ENCODE measurements around the gene CCSAP. TPM values are rescaled to one million over a fixed set of nuclear protein-coding genes. Genes with fewer than 3 reads are reported as not detected.
"Not testable (repeated sequence)": the region's sequence is repeated elsewhere in the genome, so short reads cannot be mapped to it uniquely, and the experiment has no call there.

CCSAP gene
- polyA plus RNA-seq, 3 donors: 0.79 to 2.6 (median 0.98) TPM

- H3K27ac ChIP-seq (ENCODE audit: low read depth, low read length): no peak overlapping the region
- 79 to 85% (median 84%) methylated on average over 3 of the region's 3 CpGs for WGBS, 3 donors
Observed at GRCh38 chr1:229336345-229336744, 6.5 kb downstream of the CCSAP start.

DNA sequence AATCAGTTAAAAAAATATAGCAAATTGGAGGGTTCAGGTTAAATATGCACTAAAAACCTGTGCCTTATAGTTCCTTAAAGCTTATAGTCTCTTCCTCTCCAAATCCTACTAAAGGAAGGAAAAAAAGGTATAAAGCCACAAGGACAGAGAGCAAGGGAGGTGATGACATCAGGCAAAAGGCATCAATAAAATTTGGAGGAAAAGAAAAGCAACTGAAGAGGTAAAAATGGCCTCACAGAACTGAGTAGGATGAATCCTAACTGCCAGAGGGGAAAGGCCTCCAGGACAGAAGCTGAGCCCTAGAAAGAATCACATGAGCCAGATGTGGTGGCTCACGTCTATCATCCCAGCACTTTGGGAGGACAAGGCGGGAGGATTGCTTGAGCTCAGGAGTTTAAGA, 8.1 kb downstream of the CCSAP start:
- 94 to 100% (median 100%) methylated on average over 2 of the region's 2 CpGs for WGBS, 3 donors
- H3K27ac ChIP-seq (ENCODE audit: low read depth, low read length): no peak overlapping the region

- 69 to 99% (median 97%) methylated on average over 2 of the region's 2 CpGs for WGBS, 3 donors
- no peak overlapping the region for H3K27ac ChIP-seq (ENCODE audit: low read depth, low read length)
Observed at GRCh38 chr1:229334269-229334668, 8.6 kb downstream of the CCSAP start.

- 77 to 88% (median 82%) methylated on average over 7 of the region's 7 CpGs for WGBS, 3 donors
Observed at GRCh38 chr1:229328598-229329362, 14.1 kb downstream of the CCSAP start.

GRCh38 chr1:229327765-229328164, 15.1 kb downstream of the CCSAP start:
- 83 to 93% (median 83%) methylated on average over 6 of the region's 6 CpGs for WGBS, 3 donors
- not testable (repeated sequence) for H3K27ac ChIP-seq (ENCODE audit: low read depth, low read length)

More at GRCh38 chr1:229328598-229329362, 14.1 kb downstream of the CCSAP start:
- no peak overlapping the region for H3K27ac ChIP-seq (ENCODE audit: low read depth, low read length)

DNA sequence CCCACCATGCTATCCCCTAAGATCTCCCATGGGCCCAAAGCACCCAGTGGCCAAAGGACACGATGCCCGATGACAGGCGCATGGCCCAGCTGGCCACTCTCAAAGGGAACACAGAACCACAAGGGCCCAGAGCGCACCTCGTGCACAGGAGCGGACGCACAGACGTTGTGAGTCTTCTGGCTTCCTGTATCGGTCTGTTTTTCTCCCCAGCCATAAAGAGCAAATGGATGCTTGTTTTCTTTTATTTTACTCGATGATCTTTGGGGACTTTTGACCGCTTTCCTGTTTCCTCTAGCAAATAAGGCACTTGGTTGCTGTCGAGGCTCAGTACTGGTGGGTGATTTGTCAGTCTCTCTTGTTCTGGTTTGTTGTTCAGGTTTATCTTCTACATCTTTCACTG, 16.2 kb downstream of the CCSAP start:
- 92 to 97% (median 94%) methylated on average over 12 of the region's 12 CpGs for WGBS, 3 donors
- no peak overlapping the region for H3K27ac ChIP-seq (ENCODE audit: low read depth, low read length)

DNA sequence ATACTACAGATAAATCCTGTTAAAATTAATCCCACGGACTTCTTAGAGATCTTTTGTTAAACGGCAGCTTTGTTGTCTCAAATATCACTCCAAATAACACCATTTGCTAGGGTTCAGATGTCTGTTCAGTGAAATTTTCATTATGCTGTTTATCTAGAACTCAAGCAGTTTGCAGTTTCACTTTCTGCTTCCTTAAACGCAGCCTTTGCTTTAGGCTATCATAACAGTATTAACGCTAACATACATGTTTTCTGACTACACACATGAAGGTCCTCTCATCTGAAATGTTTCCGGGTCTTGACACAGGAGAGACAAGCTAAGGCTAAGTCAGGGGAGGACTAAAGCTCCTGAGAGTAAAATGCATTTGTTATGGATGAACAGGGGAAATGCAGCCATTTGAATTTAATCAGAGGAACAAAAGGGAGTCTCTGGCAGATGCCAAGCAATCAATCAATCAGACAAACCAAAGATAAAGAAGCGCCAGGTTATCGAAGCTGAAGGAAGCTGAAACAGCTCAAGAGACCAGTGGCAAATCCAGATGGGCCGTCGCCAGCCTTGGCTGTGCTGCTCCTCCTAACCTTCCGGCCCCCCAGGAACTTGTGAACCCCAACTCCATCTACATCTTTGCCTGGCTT, 16.9 kb downstream of the CCSAP start:
- H3K27ac ChIP-seq (ENCODE audit: low read depth, low read length): no peak overlapping the region
- WGBS, 3 donors: 48 to 75% (median 74%) methylated on average over 10 of the region's 10 CpGs

DNA sequence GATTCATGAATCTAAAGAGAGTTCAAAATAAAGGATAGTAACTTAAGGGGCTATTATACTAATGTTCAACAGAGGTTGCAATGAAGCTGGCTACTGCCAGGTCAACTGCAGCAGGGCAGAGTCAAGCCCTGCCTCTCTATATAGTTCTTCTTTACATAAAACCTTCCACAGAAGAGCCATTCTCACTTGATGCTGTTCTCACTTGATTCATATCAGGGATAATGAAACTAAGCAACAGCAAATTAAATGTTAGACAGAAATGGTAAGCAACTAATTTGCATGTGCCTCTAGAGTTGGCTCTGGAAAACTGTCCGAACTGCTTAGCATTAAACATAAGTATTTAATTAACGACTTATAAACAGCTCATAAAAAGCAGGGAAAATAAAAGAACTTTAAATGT, 17.4 kb downstream of the CCSAP start:
- no peak overlapping the region for H3K27ac ChIP-seq (ENCODE audit: low read depth, low read length)
- 60 to 89% (median 74%) methylated on average over 2 of the region's 2 CpGs for WGBS, 3 donors

DNA sequence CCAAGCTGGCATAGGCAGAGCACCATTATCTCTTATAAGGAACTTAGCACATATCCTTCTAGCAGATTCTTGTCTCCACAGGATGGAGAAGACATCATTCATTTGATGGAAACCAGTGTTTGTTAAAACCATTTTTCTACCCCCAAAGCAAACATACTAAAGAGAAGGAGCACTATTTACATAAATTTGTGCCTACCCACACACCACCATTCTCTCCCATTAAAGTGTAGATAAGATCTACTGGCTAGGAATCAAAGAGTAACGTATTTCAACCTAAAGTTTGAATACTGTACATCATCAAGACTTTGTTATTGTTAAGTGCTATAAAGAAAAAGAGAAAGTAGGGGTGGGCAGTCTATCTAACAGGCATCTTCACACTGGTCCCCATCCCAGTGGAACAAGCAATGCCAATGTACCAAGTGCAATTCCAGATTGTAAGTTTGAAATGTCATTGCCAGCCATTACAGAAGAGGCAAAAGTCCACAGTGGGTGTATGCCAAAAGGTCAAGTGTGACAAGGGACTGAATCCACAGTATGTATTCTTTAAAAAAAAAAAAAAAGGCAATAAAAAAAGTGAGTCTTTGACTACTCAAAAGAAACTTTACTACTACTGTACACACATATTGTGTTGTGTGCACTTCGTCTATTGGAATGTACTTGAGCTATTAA, 18.8 kb downstream of the CCSAP start:
- H3K27ac ChIP-seq (ENCODE audit: low read depth, low read length): no peak overlapping the region
- 91 to 97% (median 93%) methylated on average over 2 of the region's 2 CpGs for WGBS, 3 donors

GRCh38 chr1:229323201-229323600, 19.6 kb downstream of the CCSAP start:
- WGBS, 3 donors: 87 to 92% (median 91%) methylated on average over 7 of the region's 7 CpGs
- no peak overlapping the region for H3K27ac ChIP-seq (ENCODE audit: low read depth, low read length)

- 94 to 98% (median 95%) methylated on average over 7 of the region's 7 CpGs for WGBS, 3 donors
- no peak overlapping the region for H3K27ac ChIP-seq (ENCODE audit: low read depth, low read length)
Observed at GRCh38 chr1:229319487-229319886, 23.4 kb downstream of the CCSAP start.

DNA sequence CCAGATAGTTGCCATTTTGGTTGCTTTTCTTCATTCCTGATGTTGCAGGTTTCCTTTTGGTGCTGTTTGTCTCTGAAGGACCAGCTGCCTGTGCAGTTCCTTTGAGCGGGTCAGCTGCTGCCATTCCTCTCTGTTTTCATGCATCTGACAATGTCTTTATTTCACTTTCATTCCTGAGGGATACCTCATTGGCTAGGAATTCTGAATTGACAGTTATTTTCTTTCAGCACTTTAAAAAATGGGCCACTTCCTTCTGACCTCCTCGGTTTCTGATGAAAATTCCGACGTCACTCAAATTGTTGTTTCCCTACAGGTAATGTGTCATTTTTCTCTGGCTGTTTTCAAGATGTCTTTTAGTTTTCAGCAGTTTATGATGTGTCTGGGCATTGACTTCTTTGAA, 24.8 kb downstream of the CCSAP start:
- 90 to 96% (median 91%) methylated on average over 4 of the region's 4 CpGs for WGBS, 3 donors
- H3K27ac ChIP-seq (ENCODE audit: low read depth, low read length): no peak overlapping the region

DNA sequence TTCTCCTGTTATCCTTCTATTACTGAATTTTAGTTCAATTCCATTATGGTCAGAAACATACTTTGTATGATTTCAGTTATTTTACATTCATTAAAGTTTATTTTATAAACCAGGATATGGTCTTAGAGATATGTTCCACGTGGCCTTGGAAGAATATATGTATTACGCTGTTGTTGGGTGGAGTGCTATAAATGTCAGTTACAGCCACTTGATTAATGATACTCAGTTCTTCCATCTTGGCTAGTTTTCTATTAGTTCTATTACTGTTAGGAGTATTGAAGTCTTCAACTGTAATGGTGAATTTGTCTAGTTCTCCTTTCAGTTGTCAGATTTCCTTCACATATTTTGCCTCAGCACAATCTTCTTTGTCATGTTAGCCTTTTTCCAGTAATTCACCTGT, 26.7 kb downstream of the CCSAP start:
- H3K27ac ChIP-seq (ENCODE audit: low read depth, low read length): no peak overlapping the region
- WGBS, 3 donors: 69 to 91% (median 70%) methylated on average over 2 of the region's 2 CpGs

DNA sequence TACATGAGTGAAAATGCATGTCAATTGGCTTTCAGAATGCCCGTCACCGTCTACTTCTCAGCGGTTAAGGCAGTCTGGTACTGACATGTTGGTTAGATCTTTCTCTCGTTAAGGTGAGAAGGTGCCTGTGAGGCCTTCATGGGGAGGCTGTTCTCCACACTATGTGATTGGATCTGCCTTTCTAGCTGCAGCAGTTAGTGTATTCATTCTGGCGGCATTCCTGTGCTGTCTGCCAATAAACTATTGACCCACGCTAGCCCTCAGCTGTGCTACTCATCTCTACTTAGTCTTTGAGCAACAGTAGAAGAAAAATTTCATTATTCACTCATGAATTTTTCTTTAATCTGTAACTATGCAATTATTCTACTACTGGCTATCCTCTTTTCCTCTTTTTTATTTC, 32.0 kb downstream of the CCSAP start:
- 71 to 83% (median 82%) methylated on average over 6 of the region's 6 CpGs for WGBS, 3 donors
- H3K27ac ChIP-seq (ENCODE audit: low read depth, low read length): no peak overlapping the region

- no peak overlapping the region for H3K27ac ChIP-seq (ENCODE audit: low read depth, low read length)
- 85 to 94% (median 89%) methylated on average over 2 of the region's 2 CpGs for WGBS, 3 donors
Observed at GRCh38 chr1:229309684-229310083, 33.2 kb downstream of the CCSAP start.

GRCh38 chr1:229309074-229309473, 33.8 kb downstream of the CCSAP start:
- WGBS, 3 donors: 60 to 83% (median 65%) methylated on average over 1 of the region's 1 CpG
- no peak overlapping the region for H3K27ac ChIP-seq (ENCODE audit: low read depth, low read length)

- WGBS, 3 donors: 67 to 81% (median 73%) methylated on average over 2 of the region's 2 CpGs
- no peak overlapping the region for H3K27ac ChIP-seq (ENCODE audit: low read depth, low read length)
Observed at GRCh38 chr1:229305392-229305791, 37.5 kb downstream of the CCSAP start.

DNA sequence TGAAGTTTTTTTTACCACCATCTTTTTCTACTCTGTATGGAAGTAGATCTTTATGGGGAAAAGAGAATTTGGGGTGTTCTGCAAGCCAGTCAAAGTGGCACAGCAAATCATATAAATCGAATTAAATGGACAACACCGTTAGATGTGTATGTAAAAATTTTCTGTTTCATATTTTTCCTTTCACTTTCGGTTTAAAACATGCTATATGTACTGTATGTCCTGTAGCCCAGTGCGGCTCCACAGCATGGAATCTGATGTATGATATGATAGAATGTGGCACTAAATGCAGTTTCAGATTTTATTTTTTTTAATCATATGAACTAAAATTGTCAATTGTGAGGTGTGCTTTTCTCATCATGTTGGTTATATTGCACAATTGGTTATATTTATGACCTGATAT, 39.0 kb downstream of the CCSAP start:
- H3K27ac ChIP-seq (ENCODE audit: low read depth, low read length): no peak overlapping the region
- WGBS, 3 donors: 92 to 93% (median 93%) methylated on average over 4 of the region's 4 CpGs

DNA sequence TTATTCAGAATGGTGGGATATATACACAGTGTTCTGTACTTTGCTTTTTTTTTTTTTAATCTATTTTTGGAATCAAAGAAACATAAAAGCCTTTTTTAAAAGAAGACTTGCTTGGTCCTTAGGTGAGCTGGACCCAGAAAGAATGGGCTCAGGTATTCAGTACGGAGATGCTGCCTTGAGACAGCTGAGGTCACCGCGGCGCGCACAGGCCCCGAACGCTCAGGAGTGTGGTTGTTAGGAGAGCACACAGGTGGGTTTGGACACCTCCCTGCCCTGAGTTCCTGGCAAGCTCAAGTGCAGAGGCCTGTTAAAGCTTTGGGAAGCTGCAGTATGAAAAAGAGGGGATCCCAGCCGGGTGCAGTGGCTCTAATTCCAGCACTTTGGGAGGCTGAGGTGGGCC, 40.1 kb downstream of the CCSAP start:
- no peak overlapping the region for H3K27ac ChIP-seq (ENCODE audit: low read depth, low read length)

More for the DNA sequence above, 40.1 kb downstream of the CCSAP start:
- WGBS, 3 donors: 95 to 98% (median 96%) methylated on average over 8 of the region's 8 CpGs

Measured in adipose tissue (tissue), 3 donors.